SJSA1 (cell line): ENCODE measurements around the gene ZNF644. TPM values are rescaled to one million over a fixed set of nuclear protein-coding genes. Genes with fewer than 3 reads are reported as not detected.
A peak's percentile ranks its signal among the peaks of the same experiment; 100 is the strongest.
"Not testable (repeated sequence)": the region's sequence is repeated elsewhere in the genome, so short reads cannot be mapped to it uniquely, and the experiment has no call there.

Experiments
- DNase-seq, 2 experiments: peaks; one replicate each; pipeline ENCODE4 v3.0.0-alpha.2; 2015 to 2020; ENCODE audit warnings: low spot score in 2 of 2, low read depth in 1 of 2
- H3K27ac ChIP-seq: fragments of 250-450 bp; sonication (Bioruptor Pico); 2 replicates; pipeline ENCODE4 v1.5.1; 2020; ENCODE audit warnings: mild to moderate bottlenecking, moderate library complexity
- H3K27me3 ChIP-seq: fragments of 250-450 bp; sonication (Bioruptor Pico); replicated peaks from 2 replicates; pipeline ENCODE4 v1.5.1; 2020; ENCODE audit warnings: mild to moderate bottlenecking, moderate library complexity
- H3K36me3 ChIP-seq: fragments of 250-450 bp; sonication (Bioruptor Pico); 2 replicates; pipeline ENCODE4 v1.5.1; 2020; ENCODE audit warnings: mild to moderate bottlenecking
- H3K4me1 ChIP-seq: fragments of 250-450 bp; sonication (Bioruptor Pico); replicated peaks from 2 replicates; pipeline ENCODE4 v1.6.1; 2021; ENCODE audit warnings: mild to moderate bottlenecking
- H3K4me3 ChIP-seq: fragments of 250-450 bp; sonication (Bioruptor Pico); 2 replicates; pipeline ENCODE4 v1.5.1; 2020; ENCODE audit warnings: mild to moderate bottlenecking
- H3K9me3 ChIP-seq: fragments of 250-450 bp; sonication (Bioruptor Pico); replicated peaks from 2 replicates; pipeline ENCODE4 v1.5.1; 2020; ENCODE audit warnings: mild to moderate bottlenecking
- total RNA-seq: library from RNA; depleted of rRNA; stranded (reverse); fragments of >200 nt; shearing (Covaris generic); gene quantifications from 2 replicates; pipeline ENCODE4 v1.2.3, GENCODE V29; 2014; rRNA removed

Gene ZNF644
- total RNA-seq = 46.6 and 65.2 TPM in 2 replicates

DNA sequence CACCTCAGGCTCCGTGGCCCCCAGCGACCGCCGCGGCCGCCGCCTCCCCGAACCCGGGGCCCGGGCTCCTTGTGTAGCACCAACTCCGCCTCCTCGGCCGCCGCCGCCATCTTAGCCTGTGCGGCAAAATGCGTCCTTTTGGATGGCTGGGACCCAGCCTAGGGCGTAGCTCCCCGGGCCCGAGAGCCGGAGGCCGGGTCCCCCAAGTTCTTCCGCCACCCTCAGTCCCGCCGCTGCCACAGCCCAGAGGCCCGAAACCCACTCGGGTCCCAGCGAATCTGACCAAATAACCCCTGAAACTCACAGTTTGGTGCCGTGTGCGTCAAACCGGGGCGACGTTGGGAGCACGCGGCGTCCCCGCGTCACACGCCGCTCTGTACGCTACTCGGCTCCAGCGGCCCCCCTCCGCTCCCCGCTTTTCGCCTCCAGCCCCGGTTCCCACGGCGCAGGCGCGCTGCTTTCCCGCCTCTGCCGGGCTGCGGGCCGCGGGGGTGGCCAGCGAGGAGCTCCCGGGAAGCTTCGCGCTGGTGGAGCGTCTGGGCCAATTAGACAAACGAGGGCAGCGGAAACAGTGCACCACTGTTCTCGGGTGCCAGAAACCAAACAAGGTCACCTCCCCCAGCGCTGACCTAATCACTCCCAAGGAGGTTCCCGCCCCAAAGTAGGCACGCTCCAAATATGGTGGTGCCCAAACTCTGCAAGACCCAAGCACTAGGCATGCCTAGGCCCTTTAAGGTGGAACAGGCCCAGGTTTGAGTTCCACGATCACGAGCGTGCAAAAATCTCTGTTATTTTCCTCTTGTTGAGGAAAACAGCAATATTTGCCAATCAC is at the start of gene ZNF644:
Gene ZNF644, minus strand, starts transcription at position 350 of the 832 bp plus-strand sequence. CDS start 39,682 bp downstream, outside the sequence.
- no peaks in the 10 kb centered on the region for H3K9me3 ChIP-seq
- H3K4me1 ChIP-seq = peaks cover 20% of the 10 kb centered on the region
- H3K36me3 ChIP-seq = peaks cover 29% of the 10 kb centered on the region
- DNase-seq = peak; percentile 92 to 94
- H3K27ac ChIP-seq = peak within 1 kb of the TSS; percentile 100
- H3K4me3 ChIP-seq = peak within 1 kb of the TSS; percentile 96
- no peaks in the 10 kb centered on the region for H3K27me3 ChIP-seq

DNA sequence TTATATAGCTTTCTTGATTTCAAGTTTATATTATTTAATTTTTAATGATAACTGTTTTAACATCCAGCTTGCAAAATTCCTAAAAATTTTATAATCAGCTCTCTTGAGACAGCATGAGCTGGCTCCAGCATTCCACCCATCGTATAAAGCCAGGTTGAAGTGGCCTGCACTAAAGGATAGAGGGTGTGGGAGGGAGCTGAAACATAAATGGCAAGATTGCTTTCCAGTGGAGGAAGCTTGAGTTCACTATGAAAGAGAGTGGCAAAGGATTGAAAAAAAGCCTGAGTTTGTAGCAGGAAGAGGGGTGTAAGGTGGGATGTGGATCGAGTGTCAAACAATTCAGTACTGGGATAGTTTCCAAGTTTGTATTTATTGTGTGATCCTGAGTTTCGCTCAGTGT is 48.5 kb upstream of the ZNF644 start:
- Histone ChIP-seq H3K27me3 (no peaks in the 10 kb centered on the region), H3K4me1 (no peaks in the 10 kb centered on the region), H3K27ac (no peak overlapping the region), H3K4me3 (no peak overlapping the region), H3K9me3 (no peaks in the 10 kb centered on the region), H3K36me3 (no peaks in the 10 kb centered on the region)
- no peak for DNase-seq

- no peak for DNase-seq
- no peak overlapping the region for H3K4me3 ChIP-seq
- H3K9me3 ChIP-seq = no peaks in the 10 kb centered on the region
- no peaks in the 10 kb centered on the region for H3K36me3 ChIP-seq
- H3K4me1 ChIP-seq = no peaks in the 10 kb centered on the region
- no peaks in the 10 kb centered on the region for H3K27me3 ChIP-seq
- H3K27ac ChIP-seq = no peak overlapping the region
Observed at GRCh38 chr1:91066538-91066937, 44.7 kb upstream of the ZNF644 start.

DNA sequence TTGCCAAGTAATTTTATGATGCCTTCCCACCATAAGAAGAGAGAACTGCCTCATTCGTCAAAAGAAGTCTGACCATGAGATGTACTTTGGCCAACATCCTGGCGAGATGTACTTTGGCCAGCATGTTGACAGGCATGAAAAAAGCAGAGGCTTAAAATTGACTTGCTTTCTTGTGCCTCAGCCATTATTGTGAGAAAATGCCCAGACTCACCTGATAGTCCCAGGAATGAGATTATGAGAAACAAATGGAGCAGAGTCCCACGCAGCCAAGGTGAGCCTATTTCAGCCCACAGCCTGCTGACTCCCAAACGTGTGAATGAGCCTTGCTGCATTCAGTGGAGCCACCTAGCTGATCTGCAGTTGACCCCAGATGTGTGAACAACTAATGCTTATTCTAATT is 43.5 kb upstream of the ZNF644 start:
- no peak for DNase-seq
- H3K27me3 ChIP-seq = no peaks in the 10 kb centered on the region
- no peak overlapping the region for H3K4me3 ChIP-seq
- no peaks in the 10 kb centered on the region for H3K36me3 ChIP-seq
- H3K4me1 ChIP-seq = no peaks in the 10 kb centered on the region
- no peaks in the 10 kb centered on the region for H3K9me3 ChIP-seq
- no peak overlapping the region for H3K27ac ChIP-seq

GRCh38 chr1:91063403-91063802 is 41.6 kb upstream of the ZNF644 start:
- H3K27me3 ChIP-seq, H3K4me3 ChIP-seq, H3K9me3 ChIP-seq, H3K27ac ChIP-seq, H3K4me1 ChIP-seq, H3K36me3 ChIP-seq, DNase-seq: not testable (repeated sequence)

- no peak overlapping the region for H3K4me3 ChIP-seq
- no peaks in the 10 kb centered on the region for H3K4me1 ChIP-seq
- DNase-seq = no peak
Observed at GRCh38 chr1:91059157-91059556, 37.3 kb upstream of the ZNF644 start.

DNA sequence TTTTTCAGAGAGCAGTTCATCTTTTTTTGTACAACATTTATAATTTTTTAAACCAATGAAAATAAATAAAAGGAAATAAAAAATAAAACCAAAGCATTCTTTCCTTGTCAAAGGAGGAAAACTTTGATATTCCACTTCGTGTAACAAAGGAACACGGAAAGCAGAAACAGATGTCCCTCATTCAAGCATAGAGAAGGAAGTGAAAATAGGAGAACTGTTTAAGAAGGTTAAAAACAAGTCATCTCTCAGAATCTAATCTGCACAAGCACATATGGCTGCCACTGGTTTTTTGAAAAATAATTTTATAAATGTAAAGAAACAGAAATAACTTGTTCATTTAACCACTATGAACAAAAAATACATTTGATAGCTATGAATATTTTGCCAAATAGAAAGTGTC is 35.9 kb upstream of the ZNF644 start:
- Histone ChIP-seq H3K36me3 (no peaks in the 10 kb centered on the region), H3K4me1 (no peaks in the 10 kb centered on the region), H3K9me3 (no peaks in the 10 kb centered on the region), H3K27ac (no peak overlapping the region), H3K4me3 (no peak overlapping the region), H3K27me3 (no peaks in the 10 kb centered on the region)
- no peak for DNase-seq

More at GRCh38 chr1:91059157-91059556, 37.3 kb upstream of the ZNF644 start:
- Histone ChIP-seq H3K27me3 (no peaks in the 10 kb centered on the region), H3K27ac (no peak overlapping the region), H3K36me3 (no peaks in the 10 kb centered on the region), H3K9me3 (no peaks in the 10 kb centered on the region)

GRCh38 chr1:91054780-91055481 is 33.1 kb upstream of the ZNF644 start:
- Histone ChIP-seq H3K27ac (no peak overlapping the region), H3K9me3 (no peaks in the 10 kb centered on the region), H3K4me3 (no peak overlapping the region), H3K4me1 (no peaks in the 10 kb centered on the region), H3K27me3 (no peaks in the 10 kb centered on the region), H3K36me3 (no peaks in the 10 kb centered on the region)
- DNase-seq = no peak

DNA sequence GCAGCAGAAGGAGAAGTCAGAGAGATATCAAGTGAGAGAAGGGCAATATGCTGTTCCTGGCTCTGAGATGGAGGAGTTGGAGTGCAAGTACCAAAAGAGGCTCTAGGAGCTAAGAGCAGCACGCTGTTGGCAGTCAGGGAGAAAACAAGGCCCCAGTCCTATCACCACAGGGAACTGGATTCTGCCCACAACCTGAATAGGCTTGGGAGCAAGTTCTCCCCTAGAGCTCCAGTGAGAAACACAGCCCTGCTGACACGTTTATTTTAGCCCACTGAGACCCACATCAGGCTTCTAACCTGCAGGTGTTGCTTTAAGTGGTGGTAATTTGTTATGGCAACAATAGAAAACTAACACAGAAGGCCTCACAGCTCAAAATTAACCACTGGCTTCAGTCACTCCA is 31.8 kb upstream of the ZNF644 start:
- no peak overlapping the region for H3K27ac ChIP-seq
- no peak overlapping the region for H3K4me3 ChIP-seq
- no peaks in the 10 kb centered on the region for H3K4me1 ChIP-seq
- no peak for DNase-seq
- H3K36me3 ChIP-seq = no peaks in the 10 kb centered on the region
- no peaks in the 10 kb centered on the region for H3K9me3 ChIP-seq
- H3K27me3 ChIP-seq = no peaks in the 10 kb centered on the region

DNA sequence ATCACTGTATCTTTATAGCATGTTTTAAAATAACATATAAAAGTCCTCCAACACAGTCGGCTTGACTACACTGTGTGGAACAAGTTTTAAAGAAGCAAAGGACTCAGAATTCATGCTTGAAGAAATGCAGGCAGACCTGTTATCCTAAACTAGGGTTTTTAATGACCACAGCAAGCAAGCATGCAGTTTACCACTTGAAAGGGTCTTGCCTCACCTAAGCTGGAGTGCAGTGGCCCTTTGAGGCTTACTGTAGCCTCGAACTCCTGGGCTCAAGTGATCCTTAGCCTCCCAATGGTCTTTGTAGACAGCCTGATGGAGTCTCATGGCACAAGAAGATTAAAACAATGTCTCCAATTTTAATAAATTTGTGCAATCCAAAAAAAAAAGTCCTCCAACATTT is 27.7 kb upstream of the ZNF644 start:
- not testable (repeated sequence) for H3K4me3 ChIP-seq, H3K36me3 ChIP-seq, H3K27ac ChIP-seq, DNase-seq, H3K27me3 ChIP-seq, H3K4me1 ChIP-seq, H3K9me3 ChIP-seq

DNA sequence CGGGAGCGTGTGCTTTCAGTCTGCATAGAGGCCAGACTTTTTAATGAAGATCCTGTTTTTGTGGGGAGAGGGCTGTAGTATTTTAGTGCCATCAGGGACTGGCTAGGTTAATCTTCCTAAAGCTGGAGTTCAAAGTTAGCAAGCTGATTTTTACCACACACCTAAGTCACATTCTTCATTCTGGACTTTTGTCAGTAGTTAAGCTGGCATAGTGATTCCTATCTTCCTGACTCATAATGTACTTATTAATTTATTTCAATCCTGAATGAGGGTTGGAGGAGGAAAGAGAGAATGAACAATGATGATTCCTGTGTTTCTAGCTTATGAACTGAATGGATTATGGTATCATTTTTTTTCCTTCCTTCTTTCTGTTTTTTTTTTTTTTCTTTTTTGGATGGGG is 24.9 kb upstream of the ZNF644 start:
- no peak for DNase-seq
- no peaks in the 10 kb centered on the region for H3K27me3 ChIP-seq
- H3K4me3 ChIP-seq = no peak overlapping the region
- H3K9me3 ChIP-seq = no peaks in the 10 kb centered on the region
- no peaks in the 10 kb centered on the region for H3K36me3 ChIP-seq
- H3K27ac ChIP-seq = no peak overlapping the region
- H3K4me1 ChIP-seq = no peaks in the 10 kb centered on the region

DNA sequence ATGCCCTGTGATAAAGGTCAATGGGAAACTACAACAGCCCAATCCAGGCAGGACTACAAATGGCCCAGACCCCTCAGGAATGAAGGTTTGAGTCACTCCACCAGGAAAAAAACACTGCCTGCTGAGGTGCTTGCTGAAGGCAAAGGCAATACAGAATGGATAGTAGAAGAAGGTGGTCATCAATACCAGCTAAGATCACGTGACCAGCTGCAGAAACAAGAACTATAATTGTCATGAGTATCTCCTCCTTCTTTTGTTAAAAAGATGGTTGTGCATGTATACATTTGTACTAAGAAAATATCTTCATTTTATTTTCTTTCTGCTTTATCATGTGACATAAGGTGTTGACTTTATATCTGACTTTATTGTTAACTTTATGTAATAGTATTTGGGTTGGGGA is 23.4 kb upstream of the ZNF644 start:
- Histone ChIP-seq H3K9me3 (no peaks in the 10 kb centered on the region), H3K27ac (no peak overlapping the region), H3K27me3 (no peaks in the 10 kb centered on the region), H3K4me1 (no peaks in the 10 kb centered on the region), H3K36me3 (no peaks in the 10 kb centered on the region), H3K4me3 (no peak overlapping the region)
- no peak for DNase-seq

DNA sequence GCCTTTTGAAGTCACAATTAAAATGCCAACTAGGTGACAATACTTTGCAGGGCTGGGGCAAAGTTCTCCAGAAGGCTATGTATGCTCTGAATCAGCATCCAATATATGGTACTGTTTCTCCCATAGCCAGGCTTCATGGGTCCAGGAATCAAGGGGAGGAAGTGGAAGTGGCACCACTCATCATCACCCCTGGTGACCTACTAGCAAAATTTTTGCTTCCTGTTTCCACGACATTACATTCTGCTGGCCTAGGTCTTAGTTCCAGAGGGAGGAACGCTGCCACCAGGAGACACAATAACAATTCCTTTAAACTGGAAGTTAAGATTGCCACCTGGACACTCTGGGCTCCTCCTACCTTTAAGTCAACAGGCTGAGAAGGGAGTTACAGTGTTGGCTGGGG is 22.9 kb upstream of the ZNF644 start:
- H3K4me1 ChIP-seq, H3K9me3 ChIP-seq, H3K27ac ChIP-seq, DNase-seq, H3K27me3 ChIP-seq, H3K36me3 ChIP-seq, H3K4me3 ChIP-seq: not testable (repeated sequence)

GRCh38 chr1:91042372-91042771 is 20.5 kb upstream of the ZNF644 start:
- H3K27me3 ChIP-seq, H3K4me3 ChIP-seq, H3K9me3 ChIP-seq, H3K36me3 ChIP-seq, H3K4me1 ChIP-seq, DNase-seq, H3K27ac ChIP-seq: not testable (repeated sequence)
